ENCODE measurements around the gene CSAD. TPM values are rescaled to one million over a fixed set of nuclear protein-coding genes. Genes with fewer than 3 reads are reported as not detected.
A peak's percentile ranks its signal among the peaks of the same experiment; 100 is the strongest.

The CSAD gene
- total and polyA plus RNA-seq, 8 donors, result 33.1 to 109 (median 93.3) TPM

GRCh38 chr12:53214687-53215455 is 34.1 kb upstream of the CSAD start:
- Histone ChIP-seq H3K27me3 (peaks cover 0 to 8% of the 10 kb centered on the region in 2 donors), H3K9me3 (no peaks in the 10 kb centered on the region), H3K27ac (peak overlapping the region; percentile 39 to 97), H3K4me1 (peaks cover 20 to 70% of the 10 kb centered on the region in 2 donors), H3K4me3 (no peak overlapping the region), H3K36me3 (peaks cover 0 to 45% of the 10 kb centered on the region in 2 donors)
- ATAC-seq (no peak), DNase-seq (peak in 1 of 4 donors; percentile 46)
- intact Hi-C loops (cut with DNase I), result no loop called here
- TF ChIP-seq CTCF (IDR thresholded peaks at IDR 0.05), result no peak

- Histone ChIP-seq H3K27ac (peak overlapping the region in 1 of 2 donors; percentile 97), H3K27me3 (peaks cover 0 to 1% of the 10 kb centered on the region in 2 donors), H3K9me3 (no peaks in the 10 kb centered on the region), H3K36me3 (peaks cover 0 to 46% of the 10 kb centered on the region in 2 donors), H3K4me1 (peaks cover 20 to 67% of the 10 kb centered on the region in 2 donors), H3K4me3 (peak overlapping the region in 1 of 2 donors; percentile 1)
- no peak for TF ChIP-seq CTCF (IDR thresholded peaks at IDR 0.05)
- ATAC-seq (no peak), DNase-seq (no peak)
- intact Hi-C loops (cut with DNase I), result no loop called here
These were observed 33.5 kb upstream of the CSAD start for GRCh38 chr12:53214221-53214620.

- Histone ChIP-seq H3K36me3 (peaks cover 0 to 46% of the 10 kb centered on the region in 2 donors), H3K4me1 (peaks cover 23 to 66% of the 10 kb centered on the region in 2 donors), H3K27ac (no peak overlapping the region), H3K9me3 (no peaks in the 10 kb centered on the region), H3K4me3 (no peak overlapping the region), H3K27me3 (no peaks in the 10 kb centered on the region)
- peak; percentile 92 to 94 for TF ChIP-seq CTCF (IDR thresholded peaks at IDR 0.05)
- intact Hi-C loops (cut with DNase I), result loop anchor here in 1 of 2 donors (2.0 kb wide), 1 partner anchor 75 kb away; no protein-coding TSS in a partner anchor
- ATAC-seq (peak; percentile 68), DNase-seq (peak in 3 of 4 donors; percentile 82 to 97 (median 86))
These were observed 32.6 kb upstream of the CSAD start for GRCh38 chr12:53213348-53213747.

GRCh38 chr12:53212931-53213330 is 32.2 kb upstream of the CSAD start:
- DNase-seq, result no peak
- H3K9me3 ChIP-seq, result no peaks in the 10 kb centered on the region
- H3K27ac ChIP-seq, result no peak overlapping the region
- TF ChIP-seq CTCF (IDR thresholded peaks at IDR 0.05), result no peak
- H3K4me1 ChIP-seq, result peaks cover 21 to 66% of the 10 kb centered on the region in 2 donors
- H3K36me3 ChIP-seq, result peaks cover 0 to 46% of the 10 kb centered on the region in 2 donors
- no peak overlapping the region for H3K4me3 ChIP-seq
- ATAC-seq, result no peak
- intact Hi-C loops (cut with DNase I), result loop anchor here in 1 of 2 donors (2.0 kb wide), 1 partner anchor 76 kb away; no protein-coding TSS in a partner anchor
- no peaks in the 10 kb centered on the region for H3K27me3 ChIP-seq
